WERI-Rb-1 (cell line): ENCODE data around the gene CHIC2.

Source experiments
- DNase-seq: peaks from one replicate; pipeline ENCODE4 v3.0.0-alpha.2; 2020
- H3K27ac ChIP-seq: fragments of 250-450 bp; sonication (Bioruptor Pico); 2 replicates; pipeline ENCODE4 v1.5.1; 2020; ENCODE audit warnings: mild to moderate bottlenecking, moderate library complexity
- H3K27me3 ChIP-seq: fragments of 250-450 bp; sonication (Bioruptor Pico); 2 replicates; pipeline ENCODE4 v1.5.1; 2021; ENCODE audit warnings: mild to moderate bottlenecking, low read depth, moderate library complexity; ENCODE audit not compliant: insufficient read depth, severe bottlenecking
- H3K36me3 ChIP-seq: fragments of 250-450 bp; sonication (Bioruptor Pico); 2 replicates; pipeline ENCODE4 v1.5.1; 2020; ENCODE audit warnings: mild to moderate bottlenecking, moderate library complexity
- H3K4me3 ChIP-seq: 2 replicates; pipeline ENCODE4 v1.5.1; 2011; ENCODE audit warnings: low read depth, mild to moderate bottlenecking, control low read depth, low read length
- H3K9me3 ChIP-seq: fragments of 250-450 bp; sonication (Bioruptor Pico); 2 replicates; pipeline ENCODE4 v1.5.1; 2021; ENCODE audit warnings: mild to moderate bottlenecking, moderate library complexity; ENCODE audit not compliant: severe bottlenecking
- TF ChIP-seq, protein P1 (sequence below): IDR thresholded peaks from 2 replicates; pipeline ENCODE4 v1.5.1; 2011; ENCODE audit warnings: low read depth, mild to moderate bottlenecking, control low read depth, inconsistent platforms, low read length

Gene CHIC2

DNA sequence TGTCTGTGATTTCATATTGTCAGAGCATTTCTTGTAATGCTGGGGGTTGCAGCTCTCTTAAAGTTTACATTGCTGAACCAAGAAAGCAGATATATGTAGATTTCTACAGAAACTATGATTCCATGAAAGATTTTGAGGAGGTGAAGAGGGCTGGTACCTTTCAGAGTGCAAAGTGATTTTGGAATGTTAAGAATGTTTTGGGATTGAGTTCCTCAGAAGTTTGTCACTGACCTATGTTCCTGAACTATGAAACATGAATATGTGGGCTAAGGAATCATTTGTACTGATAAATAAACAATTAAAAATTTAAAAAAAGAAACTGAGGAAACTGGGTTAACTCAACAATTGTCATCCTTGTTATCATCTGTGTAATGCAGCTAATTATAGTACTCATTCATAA is 12.3 kb upstream of the CHIC2 start:
- Histone ChIP-seq H3K4me3 (no peak overlapping the region), H3K27ac (no peak overlapping the region), H3K36me3 (no peaks in the 10 kb centered on the region), H3K27me3 (peaks cover 13% of the 10 kb centered on the region), H3K9me3 (no peaks in the 10 kb centered on the region)
- TF ChIP-seq, protein P1, sequence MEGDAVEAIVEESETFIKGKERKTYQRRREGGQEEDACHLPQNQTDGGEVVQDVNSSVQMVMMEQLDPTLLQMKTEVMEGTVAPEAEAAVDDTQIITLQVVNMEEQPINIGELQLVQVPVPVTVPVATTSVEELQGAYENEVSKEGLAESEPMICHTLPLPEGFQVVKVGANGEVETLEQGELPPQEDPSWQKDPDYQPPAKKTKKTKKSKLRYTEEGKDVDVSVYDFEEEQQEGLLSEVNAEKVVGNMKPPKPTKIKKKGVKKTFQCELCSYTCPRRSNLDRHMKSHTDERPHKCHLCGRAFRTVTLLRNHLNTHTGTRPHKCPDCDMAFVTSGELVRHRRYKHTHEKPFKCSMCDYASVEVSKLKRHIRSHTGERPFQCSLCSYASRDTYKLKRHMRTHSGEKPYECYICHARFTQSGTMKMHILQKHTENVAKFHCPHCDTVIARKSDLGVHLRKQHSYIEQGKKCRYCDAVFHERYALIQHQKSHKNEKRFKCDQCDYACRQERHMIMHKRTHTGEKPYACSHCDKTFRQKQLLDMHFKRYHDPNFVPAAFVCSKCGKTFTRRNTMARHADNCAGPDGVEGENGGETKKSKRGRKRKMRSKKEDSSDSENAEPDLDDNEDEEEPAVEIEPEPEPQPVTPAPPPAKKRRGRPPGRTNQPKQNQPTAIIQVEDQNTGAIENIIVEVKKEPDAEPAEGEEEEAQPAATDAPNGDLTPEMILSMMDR = no peak
- DNase-seq = no peak

DNA sequence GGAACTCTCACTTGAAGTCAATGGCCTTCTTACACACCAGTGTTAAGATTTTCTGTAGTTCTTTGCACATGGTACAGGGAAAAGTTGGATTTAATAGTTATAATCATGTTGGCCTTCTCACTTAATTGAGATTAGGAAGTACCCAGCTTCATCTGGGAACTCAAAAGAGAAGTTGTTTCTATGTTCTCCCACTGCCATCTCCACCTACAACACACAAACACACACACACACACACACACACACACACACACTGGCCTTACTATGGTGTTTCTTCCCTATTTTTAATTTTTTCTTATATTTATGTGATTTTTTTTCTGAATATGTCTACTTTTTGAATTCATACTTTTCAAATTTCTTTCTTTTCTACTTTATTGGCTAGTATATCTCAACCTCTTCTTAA is 10.0 kb upstream of the CHIC2 start:
- H3K9me3 ChIP-seq = no peaks in the 10 kb centered on the region
- H3K36me3 ChIP-seq = no peaks in the 10 kb centered on the region
- H3K27me3 ChIP-seq = peaks cover 11% of the 10 kb centered on the region
- H3K4me3 ChIP-seq = no peak overlapping the region
- H3K27ac ChIP-seq = no peak overlapping the region
- TF ChIP-seq, protein P1 = no peak
- no peak for DNase-seq

DNA sequence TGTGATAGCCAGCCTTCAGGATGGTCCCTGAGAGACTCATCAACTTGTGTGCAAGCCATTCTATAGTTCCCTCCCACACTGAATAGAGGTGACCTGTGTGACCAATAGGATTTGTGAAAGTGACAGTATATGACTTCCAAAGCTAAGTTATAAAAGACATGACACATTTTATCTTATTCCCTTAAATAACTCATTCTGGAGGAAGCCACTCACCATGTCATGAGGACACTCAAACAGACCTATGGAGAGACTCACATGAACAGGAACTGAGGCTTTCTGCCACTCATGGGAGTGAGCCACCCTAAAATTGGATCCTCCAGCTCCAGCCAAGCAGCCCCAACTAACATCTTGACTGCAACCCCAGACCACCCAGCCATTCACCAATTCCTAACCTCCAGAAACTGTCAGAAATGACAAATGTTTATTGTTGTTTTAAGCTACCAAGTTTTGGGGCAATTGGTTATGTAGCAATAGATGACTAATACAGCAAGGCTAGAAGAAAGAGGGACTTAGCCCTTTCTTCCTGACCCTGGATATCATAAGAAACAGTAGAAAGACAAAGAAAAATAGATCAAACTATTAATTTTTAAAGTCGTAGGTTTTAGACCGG is 9.0 kb upstream of the CHIC2 start:
- DNase-seq = no peak
- TF ChIP-seq, protein P1 = no peak
- Histone ChIP-seq H3K36me3 (no peaks in the 10 kb centered on the region), H3K27me3 (peaks cover 9% of the 10 kb centered on the region), H3K27ac (no peak overlapping the region), H3K9me3 (no peaks in the 10 kb centered on the region), H3K4me3 (no peak overlapping the region)

DNA sequence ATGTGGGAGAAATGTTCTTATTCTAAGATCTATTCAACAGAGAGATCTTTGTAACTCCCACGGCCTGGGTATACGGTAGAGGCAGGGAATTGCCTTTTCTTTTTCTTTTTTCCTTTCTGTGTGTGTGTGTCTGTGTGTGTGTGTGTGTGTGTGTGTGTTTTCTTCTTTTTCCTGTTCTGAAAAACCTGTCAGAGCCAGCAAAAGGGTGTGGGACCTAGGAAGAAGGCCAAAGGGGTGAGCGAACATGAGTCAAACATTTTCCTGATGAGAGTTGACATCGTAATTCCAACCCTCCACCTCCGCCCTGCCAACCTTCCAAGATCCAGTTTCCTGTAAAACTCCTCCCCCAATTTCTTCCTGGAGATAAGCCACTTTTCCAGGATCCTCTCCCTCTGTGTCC is 2.8 kb upstream of the CHIC2 start:
- H3K27ac ChIP-seq = no peak overlapping the region

DNA sequence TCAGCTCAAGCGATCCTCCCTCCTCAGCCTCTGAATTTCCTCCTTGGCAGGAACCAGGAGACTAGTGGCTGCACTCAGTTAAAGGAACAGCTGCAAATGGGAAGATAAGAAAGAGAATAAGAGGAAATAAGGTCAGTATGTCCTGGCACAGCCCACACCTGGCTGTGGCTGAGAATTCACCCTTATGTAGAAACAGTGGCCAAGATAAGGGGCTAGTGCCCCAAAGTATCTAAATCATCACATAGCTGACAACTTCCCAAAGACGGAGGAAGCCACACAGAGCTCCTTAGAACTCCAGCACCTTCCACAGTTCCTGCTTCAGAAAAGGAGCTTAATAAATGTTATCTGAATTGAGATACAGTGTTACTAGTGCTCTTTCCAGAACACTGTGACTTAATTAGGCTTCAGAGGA is 2.3 kb upstream of the CHIC2 start:
- Histone ChIP-seq H3K27ac (no peak overlapping the region), H3K4me3 (no peak overlapping the region)
- TF ChIP-seq, protein P1 = no peak

More for the DNA sequence above, 2.8 kb upstream of the CHIC2 start:
- Histone ChIP-seq H3K27me3 (no peaks in the 10 kb centered on the region), H3K36me3 (peaks cover 3% of the 10 kb centered on the region; the same call in 1 of the 2 replicates), H3K4me3 (no peak overlapping the region), H3K9me3 (no peaks in the 10 kb centered on the region)
- DNase-seq = no peak
- TF ChIP-seq, protein P1 = no peak

DNA sequence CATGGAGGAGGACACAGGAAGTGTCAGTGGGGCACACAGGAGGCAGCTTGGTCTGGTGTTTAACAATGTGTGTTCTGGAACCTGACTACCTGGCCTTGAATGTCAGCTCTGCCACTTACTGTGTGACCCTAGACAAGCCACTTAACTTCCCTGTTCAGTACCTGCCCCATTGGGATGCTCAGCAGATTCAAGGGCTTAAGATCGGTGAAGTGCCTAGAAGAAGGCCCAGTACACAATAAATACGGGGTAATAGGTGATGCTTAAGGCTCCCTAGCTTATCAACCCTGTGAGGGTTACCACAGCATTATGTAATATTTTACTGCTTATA is 1.6 kb upstream of the CHIC2 start:
- Histone ChIP-seq H3K27me3 (no peaks in the 10 kb centered on the region), H3K27ac (no peak overlapping the region), H3K4me3 (no peak overlapping the region), H3K36me3 (peaks cover 3% of the 10 kb centered on the region; the same call in 1 of the 2 replicates), H3K9me3 (no peaks in the 10 kb centered on the region)
- no peak for DNase-seq
- TF ChIP-seq, protein P1 = no peak

More for the DNA sequence above, 2.3 kb upstream of the CHIC2 start:
- DNase-seq = no peak
- Histone ChIP-seq H3K9me3 (no peaks in the 10 kb centered on the region), H3K27me3 (no peaks in the 10 kb centered on the region), H3K36me3 (peaks cover 3% of the 10 kb centered on the region; the same call in 1 of the 2 replicates)
